GM21576 (cell line): Measurements from ENCODE around the gene MAST2.
"Not testable (repeated sequence)": the region's sequence is repeated elsewhere in the genome, so short reads cannot be mapped to it uniquely, and the experiment has no call there.

Experiments used
- ATAC-seq: cut with Tn5 transposase; IDR thresholded peaks from one replicate; pipeline ENCODE4 v1.9.1; 2021; ENCODE audit warnings: mild to moderate bottlenecking, moderate library complexity; ENCODE audit not compliant: unreplicated experiment

The MAST2 gene

DNA sequence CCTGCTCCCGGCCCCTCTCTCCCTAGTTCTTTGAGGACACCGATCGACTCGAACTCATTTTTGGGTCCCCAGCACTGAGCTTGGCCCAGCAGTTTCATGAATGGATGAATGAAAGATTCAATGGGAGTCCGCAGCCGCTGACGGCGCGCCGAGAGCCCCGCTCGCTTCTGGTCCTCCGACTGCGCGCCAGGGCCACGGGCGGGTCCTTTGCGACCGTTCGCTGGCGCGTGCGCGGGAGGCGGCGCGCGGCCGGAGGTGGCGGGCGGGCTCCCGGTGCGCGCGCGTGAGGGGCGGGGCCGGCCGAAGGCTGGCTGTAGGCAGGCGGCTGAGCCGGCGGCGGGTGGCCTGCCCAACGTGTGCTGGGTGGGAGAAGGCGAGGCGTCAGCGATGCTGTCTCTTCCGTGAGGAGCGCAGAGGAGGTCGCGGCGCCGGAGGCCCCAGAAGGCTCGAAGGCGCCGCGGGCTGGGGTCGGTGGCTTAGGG is at the start of gene MAST2:
TSS of gene MAST2 (plus strand) at position 314 of the 482 bp plus-strand sequence. CDS start 284 bp downstream, outside the sequence.
- ATAC-seq = peak; percentile 87

DNA sequence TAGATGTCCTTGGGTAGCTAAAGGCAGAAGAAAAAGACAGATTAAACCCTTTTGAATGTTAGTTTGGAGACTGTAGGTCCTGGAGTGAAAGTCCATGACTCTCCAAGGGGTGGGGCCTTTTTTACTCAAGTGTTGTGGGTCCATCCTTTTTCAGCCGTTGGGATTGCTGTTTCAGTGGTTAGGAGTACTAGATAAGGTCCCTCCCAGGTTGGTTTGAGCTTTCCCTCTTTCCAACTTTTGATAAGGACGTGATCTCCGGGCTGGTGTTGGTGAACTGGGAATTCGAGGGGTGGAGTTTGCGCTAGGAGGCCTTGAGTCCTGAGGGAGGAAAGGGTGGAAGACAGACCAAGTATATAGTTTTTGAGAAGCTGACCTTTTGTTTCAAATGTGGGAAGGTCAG is 47.7 kb upstream of the MAST2 start:
- ATAC-seq = no peak

GRCh38 chr1:45762291-45762690 is 41.1 kb upstream of the MAST2 start:
- ATAC-seq = no peak

GRCh38 chr1:45765999-45766792 is 37.2 kb upstream of the MAST2 start:
- no peak for ATAC-seq

- ATAC-seq = no peak
These were observed 36.4 kb upstream of the MAST2 start for GRCh38 chr1:45767035-45767434.

- ATAC-seq = no peak
These were observed 34.0 kb upstream of the MAST2 start for GRCh38 chr1:45769261-45769932.

GRCh38 chr1:45772971-45773370 is 30.4 kb upstream of the MAST2 start:
- no peak for ATAC-seq

DNA sequence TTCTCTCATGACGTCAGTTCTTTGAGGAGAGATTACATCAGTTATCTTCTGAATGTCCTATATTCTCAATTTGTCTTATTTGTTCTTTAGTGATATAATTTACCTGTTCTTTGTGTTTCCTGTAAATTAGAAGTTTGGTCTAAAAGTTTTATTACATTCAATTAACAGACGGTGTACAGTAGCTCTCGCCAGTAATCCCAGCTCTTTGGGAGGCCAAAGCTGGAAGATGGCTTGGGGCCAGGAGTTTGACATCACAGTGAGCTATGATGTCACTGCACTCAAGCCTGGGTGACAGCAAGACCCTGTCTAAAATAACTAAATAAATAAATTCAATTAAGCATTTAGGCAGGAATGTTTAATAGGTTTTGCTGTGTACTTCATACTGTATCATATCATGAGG is 27.6 kb upstream of the MAST2 start:
- no peak for ATAC-seq

DNA sequence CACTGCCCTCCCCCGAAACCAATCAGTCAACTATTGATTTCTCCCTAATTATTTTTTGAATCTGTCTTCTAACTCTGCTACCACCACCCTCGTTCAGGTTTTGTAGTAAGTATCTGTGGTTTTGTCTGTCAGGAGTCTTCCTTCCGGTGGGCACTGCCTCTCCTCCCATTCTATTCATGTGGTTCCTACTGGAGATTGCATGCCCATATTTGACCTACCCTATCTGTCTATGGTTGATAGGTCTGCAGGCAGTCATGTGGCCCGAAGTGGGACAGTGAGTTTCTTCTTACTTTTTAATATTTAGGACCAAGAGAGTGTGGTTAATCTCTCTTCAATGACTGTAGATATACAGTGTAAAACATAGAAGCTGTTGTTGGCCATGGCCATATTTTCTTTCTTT is 17.8 kb upstream of the MAST2 start:
- ATAC-seq = no peak

GRCh38 chr1:45787905-45788304 is 15.5 kb upstream of the MAST2 start:
- ATAC-seq = no peak

DNA sequence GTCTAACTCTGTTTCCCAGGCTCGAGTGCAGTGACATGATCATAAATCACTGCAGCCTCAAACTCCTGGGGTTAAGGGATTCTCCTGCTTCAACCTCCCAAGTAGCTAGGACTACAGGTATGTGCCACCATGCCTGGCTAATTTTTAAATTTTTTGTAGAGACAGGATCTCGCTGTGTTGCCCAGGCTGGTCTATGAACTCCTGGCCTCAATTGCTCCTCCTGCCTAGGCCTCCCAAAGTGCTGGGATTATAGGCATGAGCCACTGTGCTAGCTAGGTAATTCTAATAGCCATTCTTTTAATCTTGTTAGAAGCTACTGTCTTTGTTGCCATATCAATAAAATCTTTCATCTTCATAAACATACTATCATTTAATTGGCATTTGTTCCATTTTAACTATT is 13.8 kb upstream of the MAST2 start:
- ATAC-seq = no peak

DNA sequence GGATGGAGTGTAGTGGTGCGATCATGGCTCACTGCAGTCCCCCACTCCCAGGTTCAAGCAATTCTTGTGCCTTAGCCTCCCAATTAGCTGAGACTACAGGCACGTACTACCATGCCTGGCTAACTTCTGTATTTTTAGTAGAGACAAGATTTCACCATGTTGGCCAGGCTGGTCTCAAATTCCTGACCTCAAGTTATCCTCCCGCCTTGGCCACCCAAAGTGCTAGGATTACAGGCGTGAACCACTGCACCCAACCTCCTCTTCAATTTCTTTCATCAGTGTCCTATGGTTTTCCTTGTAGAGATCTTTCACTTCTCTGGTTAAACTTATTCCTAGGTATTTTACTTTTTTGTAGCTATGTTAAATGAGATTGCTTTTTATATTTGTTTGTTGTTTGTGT is 10.7 kb upstream of the MAST2 start:
- ATAC-seq = no peak

GRCh38 chr1:45793942-45794604 is 9.3 kb upstream of the MAST2 start:
- no peak for ATAC-seq

GRCh38 chr1:45796381-45796780 is 7.0 kb upstream of the MAST2 start:
- ATAC-seq = no peak

- ATAC-seq = no peak
These were observed 6.5 kb upstream of the MAST2 start for GRCh38 chr1:45796946-45797345.

GRCh38 chr1:45800899-45801298 is 2.5 kb upstream of the MAST2 start:
- no peak for ATAC-seq

- ATAC-seq = no peak
These were observed 791 bp upstream of the MAST2 start for GRCh38 chr1:45802343-45803298.

- ATAC-seq = not testable (repeated sequence)
These were observed 613 bp downstream of the MAST2 start for GRCh38 chr1:45803781-45804668.

DNA sequence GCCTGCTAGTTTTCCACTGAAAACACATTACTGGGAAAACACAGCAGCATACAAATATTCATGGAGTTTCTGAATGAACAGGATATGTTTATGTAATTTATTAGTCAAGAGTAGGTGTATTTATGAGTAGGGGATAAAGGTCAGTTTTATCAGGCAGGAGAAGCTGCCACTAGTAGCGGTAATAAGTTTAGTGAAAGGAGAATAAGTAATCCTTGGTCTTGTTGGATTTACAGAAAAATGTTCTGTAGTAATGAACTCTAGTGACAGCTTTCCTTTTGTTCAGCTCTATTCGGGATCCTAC is 1.2 kb downstream of the MAST2 start:
- no peak for ATAC-seq

- ATAC-seq = no peak
These were observed 2.7 kb downstream of the MAST2 start for GRCh38 chr1:45806129-45806528.
